H1 (cell line): ENCODE measurements around the gene ADGRB2.

Experiments used
- CHD2 ChIP-seq: IDR thresholded peaks from 2 replicates; pipeline ENCODE4 v1.6.1; 2012; ENCODE audit warnings: low read length, improper control_type of control experiment
- CTCF ChIP-seq, 3 experiments: IDR thresholded peaks; 1 replicate in 2 of 3; 2 replicates in 1 of 3; pipeline versions ENCODE4 v1.5.1 to v1.6.1; 2011; ENCODE audit warnings: low read length in 3 of 3, mild to moderate bottlenecking in 3 of 3, inconsistent platforms in 2 of 3, low read depth in 1 of 3, moderate library complexity in 1 of 3; ENCODE audit not compliant: insufficient read depth in 1 of 3; ENCODE audit errors: control extremely low read depth in 1 of 3
- EZH2 ChIP-seq: fragments of 200-600 bp; sonication (generic); IDR thresholded peaks from 2 replicates; pipeline ENCODE4 v1.7.1; 2012; ENCODE audit warnings: low read depth, mild to moderate bottlenecking, moderate library complexity, low read length, inconsistent platforms; ENCODE audit not compliant: severe bottlenecking
- JUND ChIP-seq: IDR thresholded peaks from 2 replicates; pipeline ENCODE4 v1.6.1; 2011; ENCODE audit warnings: mild to moderate bottlenecking, improper control_type of control experiment, low read length
- MAX ChIP-seq: IDR thresholded peaks from 2 replicates; pipeline ENCODE4 v1.6.1; 2012; ENCODE audit warnings: inconsistent platforms
- NRF1 ChIP-seq: IDR thresholded peaks from 2 replicates; pipeline ENCODE4 v1.6.1; 2011; ENCODE audit warnings: mild to moderate bottlenecking, low read depth, low read length, improper control_type of control experiment
- POLR2A ChIP-seq, 2 experiments: IDR thresholded peaks; 1 replicate in 1 of 2; 2 replicates in 1 of 2; pipeline ENCODE4 v1.6.1; 2011; ENCODE audit warnings: low read depth in 2 of 2, low read length in 2 of 2, mild to moderate bottlenecking in 2 of 2; ENCODE audit errors: control extremely low read depth in 1 of 2

GRCh38 chr1:31715087-31715872 lies 48.9 kb downstream of the ADGRB2 start:
- TF ChIP-seq CHD2: no peak
- TF ChIP-seq EZH2: no peak
- no peak for TF ChIP-seq JUND
- no peak; the same call in none of the 2 replicates for TF ChIP-seq MAX
- peak; percentile 82 to 92 (median 89) for TF ChIP-seq CTCF (IDR thresholded peaks at IDR 0.05; ENCODE audit: control extremely low read depth in 1 of 3, insufficient read depth in 1 of 3, low read depth in 1 of 3, low read length in 3 of 3)
- no peak for TF ChIP-seq NRF1
- 0 out of 3 replicates have a peak, but pooled peaks of 1 of the 2 experiments have one; percentile 8 for TF ChIP-seq POLR2A (IDR thresholded peaks at IDR 0.05; ENCODE audit: control extremely low read depth in 1 of 2, low read depth in 2 of 2, low read length in 2 of 2)
